Kasumi-1 (cell line): ENCODE results near the gene PEPD.

ENCODE experiments used
- DNase-seq, 2 experiments: peaks; one replicate each; lab custom pipeline; 2025; lab: John Stamatoyannopoulos, UW

PEPD gene

GRCh38 chr19:33472691-33473652 lies 48.6 kb downstream of the PEPD start:
- DNase-seq: no peak

GRCh38 chr19:33472226-33472625 lies 49.4 kb downstream of the PEPD start:
- DNase-seq: no peak

DNA sequence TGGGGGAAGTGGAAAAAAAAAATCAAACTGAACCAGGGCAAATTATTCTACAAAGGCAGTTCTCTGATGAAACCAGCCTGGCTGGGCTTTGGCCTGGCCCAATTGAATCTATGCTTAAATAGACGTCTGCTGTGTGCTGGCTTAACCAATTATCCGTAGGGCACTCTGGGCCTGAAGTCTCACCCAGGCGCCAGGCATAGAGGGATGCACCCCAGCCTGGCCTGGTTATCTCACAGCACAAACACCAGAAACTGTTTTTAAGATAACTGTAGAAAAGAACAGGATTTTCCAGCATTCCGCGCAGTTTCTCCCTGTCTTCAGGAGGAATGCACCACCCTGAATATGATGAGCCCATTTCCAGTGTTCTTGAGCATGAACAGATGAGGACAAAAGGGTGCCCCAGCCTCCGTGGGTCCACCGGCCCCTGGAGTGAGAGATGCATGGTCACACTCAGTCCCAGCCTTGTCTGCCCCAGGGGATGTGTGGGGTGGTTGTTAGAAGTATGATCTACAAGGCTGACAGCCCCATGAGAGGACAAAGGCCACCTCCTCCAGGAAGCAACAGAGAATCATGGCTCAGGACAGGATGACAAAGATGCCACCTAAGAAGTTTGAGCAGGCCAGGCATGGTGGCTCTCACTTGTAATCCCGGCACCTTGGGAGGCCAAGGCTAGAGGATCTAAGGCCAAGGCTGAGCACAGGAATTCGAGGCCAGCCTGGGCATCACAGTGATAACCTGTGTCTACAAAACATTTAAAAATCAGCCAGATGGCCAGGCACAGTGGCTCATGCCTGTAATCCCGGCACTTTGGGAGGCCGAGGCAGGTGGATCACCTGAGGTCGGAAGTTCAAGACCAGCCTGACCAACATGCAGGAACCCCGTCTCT lies 50.2 kb downstream of the PEPD start:
- no peak for DNase-seq

- no peak for DNase-seq
Measured at GRCh38 chr19:33470686-33471085, 50.9 kb downstream of the PEPD start.

DNA sequence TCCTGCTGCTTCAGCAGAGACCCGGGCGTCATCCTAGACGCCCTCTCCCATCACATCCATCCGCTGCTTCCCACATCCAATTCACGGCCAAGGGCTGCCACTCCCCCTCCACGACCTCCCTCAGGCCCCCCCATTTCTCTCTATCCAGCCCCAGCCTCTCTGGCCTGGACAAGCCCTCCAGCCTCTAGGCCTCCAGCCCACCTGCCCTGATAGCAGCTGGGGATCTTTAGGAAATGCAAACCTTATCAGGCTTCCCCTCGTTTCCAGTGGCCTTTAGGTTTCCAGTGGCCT lies 51.6 kb downstream of the PEPD start:
- no peak for DNase-seq

DNA sequence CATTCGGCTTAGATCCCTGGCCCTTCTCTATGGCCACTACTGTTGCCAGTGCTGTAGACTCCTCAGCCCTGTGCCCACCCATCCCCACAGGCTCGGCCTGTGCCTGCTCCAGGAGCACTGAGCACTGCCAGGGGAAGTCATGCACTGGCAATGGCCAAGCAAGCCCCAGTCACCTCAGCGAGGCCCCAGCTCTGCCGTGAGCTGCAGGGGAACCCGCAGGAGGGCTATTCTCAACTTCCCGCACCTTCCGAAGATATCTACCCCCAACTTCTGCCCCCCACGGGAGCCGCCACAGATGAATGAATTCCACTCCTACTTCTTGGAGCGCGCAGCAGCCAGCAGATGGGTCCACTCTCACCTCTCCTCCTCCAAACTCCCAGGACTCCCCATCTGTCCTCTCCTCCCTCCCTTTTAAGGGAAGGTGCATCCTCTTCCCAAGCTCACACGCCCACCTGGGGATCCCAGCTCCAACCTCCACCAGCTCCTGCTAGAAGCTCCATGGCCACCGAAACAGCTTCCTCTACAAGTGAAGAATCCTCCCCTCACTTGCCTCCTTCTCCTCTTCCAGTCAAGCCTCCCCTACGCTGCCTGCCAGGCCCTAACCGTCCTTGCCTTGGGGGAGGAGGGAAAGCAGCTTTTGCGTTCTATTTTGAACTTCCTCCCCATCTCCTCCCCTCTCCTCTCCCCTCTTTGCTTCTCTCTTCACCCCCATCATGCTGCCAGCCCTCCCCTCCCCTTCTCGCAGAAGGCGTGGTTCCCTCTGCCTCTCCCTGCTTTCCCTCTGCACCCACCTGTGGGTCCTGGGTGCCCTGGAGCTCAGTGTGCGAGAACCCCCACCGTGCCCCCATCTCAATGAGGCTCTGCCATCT lies 52.2 kb downstream of the PEPD start:
- DNase-seq: no peak

DNA sequence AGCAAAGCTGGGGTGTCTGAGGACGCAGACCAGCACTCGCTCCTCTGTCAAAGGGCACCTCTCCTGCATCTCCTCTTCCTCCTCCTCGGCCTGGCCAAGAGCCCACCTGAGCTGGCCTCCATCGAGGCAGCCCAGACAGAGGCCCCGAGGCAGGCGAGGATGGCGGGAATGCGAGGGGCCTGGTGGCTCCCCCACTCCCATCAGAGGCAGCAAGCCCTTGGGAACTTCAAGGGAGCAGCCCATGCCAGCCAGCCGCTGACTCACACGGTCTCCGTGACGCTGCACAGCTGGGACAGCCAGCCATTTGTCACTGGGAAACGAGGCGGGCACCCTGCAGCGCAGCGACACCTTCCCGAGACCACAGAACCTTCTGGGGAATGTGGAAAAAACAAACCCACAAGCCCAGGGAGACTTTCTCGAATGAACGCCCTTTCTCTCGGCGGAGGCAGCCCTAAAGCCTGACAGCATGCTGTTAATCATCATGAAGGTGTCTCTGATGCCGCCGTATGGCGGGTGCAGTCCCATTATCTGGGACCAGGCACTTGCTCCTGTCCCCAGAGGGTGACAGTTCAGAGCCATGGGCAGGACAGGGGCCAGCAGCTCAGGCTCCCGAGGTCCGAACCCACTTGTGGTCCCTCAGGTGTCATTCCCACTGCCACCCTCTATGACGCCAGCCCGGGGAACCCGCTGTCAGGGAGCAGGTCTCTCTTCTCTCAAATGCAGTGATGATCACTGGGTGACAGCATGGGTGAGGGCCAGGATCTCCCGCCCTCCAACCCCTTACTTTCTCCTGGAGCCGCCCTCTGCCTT lies 53.0 kb downstream of the PEPD start:
- no peak for DNase-seq

DNA sequence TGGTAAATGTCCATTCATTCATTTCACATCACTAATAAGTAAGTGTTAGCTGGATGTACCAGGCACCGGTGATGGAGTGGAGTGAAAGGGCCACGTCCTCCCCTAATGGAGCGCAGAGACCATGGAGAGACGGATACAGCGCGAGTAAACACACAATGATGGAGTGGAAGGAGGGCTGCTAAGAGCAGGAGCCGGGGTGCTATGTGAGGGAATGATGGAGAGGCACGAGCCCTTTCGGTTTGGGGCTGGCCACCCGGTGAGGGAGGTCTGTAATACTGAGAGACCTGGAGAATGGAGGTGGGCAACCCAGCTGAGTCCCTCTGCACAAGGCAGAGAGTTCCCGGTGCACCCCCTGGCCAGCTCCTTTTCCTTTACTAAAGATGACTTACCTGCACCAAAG lies 53.7 kb downstream of the PEPD start:
- no peak for DNase-seq

DNA sequence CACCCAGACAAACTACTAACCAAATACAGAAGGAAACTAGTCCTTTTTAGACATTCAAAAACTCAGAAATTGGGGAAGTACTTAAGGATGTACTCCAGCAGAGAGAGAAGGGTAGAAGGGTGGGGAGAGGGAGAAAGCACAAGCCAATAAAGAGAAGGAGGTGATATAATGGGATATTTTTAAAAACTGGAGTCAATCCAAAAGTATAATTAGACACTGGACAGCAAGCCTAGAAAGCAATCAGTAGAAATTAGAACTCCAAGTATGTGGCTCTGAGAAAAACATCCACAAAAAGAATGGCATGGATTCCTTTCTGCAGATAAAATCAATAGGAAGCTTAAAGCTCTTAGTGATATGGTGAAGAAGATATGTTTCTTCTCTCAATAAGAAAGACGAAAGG lies 55.8 kb downstream of the PEPD start:
- DNase-seq: peak; percentile 2 to 8

GRCh38 chr19:33465371-33465770 lies 56.2 kb downstream of the PEPD start:
- no peak for DNase-seq

DNA sequence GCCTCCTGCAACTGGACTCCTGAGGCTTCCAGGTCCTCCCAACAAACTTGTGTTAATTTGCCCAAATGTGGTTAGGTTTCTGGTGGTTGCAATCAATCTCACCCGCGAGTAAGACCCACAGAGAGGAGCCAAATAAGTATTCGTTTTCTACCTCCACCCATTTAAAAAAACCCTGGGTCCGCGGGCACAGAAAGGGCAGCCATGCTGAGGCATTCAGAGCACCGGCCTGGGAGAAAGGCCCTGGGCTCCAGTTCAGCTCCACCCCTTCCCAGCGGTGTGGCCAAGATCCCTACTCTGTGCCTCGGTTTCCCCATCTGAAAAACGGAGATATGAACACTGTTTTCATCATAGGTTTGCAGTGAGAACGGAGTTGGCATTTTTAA lies 56.9 kb downstream of the PEPD start:
- no peak for DNase-seq

DNA sequence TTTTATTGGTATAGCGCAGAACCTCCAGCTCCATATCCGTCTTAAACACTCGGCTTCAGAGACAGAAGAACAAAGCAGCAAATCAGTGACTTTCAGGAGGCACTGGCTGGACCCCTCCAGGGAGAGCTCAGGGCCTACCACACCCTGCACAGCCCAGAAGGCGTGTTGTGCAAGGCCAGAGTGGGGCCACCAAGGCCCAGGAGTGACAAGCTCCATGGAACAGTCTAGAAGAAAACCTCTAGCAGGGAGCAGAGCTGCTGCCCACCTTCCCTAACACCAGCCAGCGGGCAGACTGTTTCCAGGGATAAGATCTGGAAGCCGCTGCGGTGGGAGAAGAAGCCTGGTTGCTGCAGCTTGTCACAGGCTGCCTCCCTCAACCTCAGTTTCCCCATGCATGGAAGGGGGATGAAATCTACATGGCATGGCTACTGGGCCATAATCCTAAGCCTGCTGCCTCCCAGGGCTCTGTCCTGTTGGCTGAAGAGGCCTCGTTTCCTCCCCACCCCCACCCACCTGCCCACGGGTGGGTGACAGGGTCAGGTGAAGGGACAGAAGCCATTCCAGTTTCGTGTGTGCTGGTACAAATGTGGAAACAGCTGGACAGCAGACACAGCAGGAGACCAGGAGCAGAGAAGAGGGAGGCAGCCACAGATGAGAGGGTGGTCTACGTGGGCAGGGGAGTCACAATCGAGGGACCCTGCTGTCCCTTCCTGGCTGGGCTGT lies 57.4 kb downstream of the PEPD start:
- no peak for DNase-seq

- DNase-seq: no peak
Measured at GRCh38 chr19:33463199-33463598, 58.4 kb downstream of the PEPD start.

- no peak for DNase-seq
Measured at GRCh38 chr19:33462112-33462791, 59.3 kb downstream of the PEPD start.

- no peak for DNase-seq
Measured at GRCh38 chr19:33461256-33462111, 60.1 kb downstream of the PEPD start.

GRCh38 chr19:33460221-33460908 lies 61.2 kb downstream of the PEPD start:
- no peak for DNase-seq

DNA sequence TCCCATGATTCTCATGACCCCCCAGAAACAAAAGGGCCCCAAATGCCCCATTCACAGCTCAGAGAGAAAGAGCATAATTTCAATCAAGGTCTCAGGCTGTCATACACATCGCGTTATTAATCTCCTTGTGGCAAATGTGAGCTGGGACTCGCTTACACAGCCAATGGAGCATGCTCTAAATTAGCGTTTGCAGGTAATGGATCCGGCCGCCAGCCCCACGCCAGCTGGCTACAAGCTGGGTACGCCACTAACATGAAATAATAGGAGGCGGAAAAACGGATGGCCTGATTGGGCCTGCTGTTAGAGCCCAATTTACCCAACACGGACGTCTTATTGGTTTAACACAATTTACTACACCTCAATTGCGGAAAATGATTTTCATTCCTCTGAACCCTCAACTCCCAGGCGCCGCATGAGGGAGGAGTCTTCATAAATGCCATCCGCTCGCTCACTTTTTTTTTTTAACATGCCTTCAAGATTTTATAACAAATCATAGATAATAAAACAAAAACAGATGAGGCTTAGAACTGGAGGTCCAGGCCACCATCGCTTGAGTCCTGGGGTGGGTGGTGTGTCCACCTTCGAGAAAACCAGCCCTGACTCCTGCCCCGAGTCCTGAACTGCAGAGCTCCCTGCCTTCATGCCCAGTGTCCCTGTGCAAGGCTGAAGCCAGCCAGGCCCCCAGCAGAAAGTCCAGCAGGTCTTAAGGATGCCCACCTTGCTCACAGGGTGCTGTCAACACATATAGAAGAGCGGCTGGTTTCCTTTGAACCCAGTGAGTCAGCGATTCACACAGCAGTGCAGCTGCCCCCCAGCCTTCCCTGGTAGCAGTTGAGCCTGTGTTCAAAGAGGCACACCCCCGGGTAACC lies 62.1 kb downstream of the PEPD start:
- no peak for DNase-seq
